Panc1 (cell line): ENCODE results near the gene EXD3.

Source experiments
- CTCF ChIP-seq: fragments of 450-650 bp; IDR thresholded peaks from 2 replicates; pipeline ENCODE4 v1.5.1; 2017; ENCODE audit warnings: mild to moderate bottlenecking
- POLR2AphosphoS5 ChIP-seq: IDR thresholded peaks from 2 replicates; pipeline ENCODE4 v1.6.1; 2012; ENCODE audit warnings: mild to moderate bottlenecking, low read depth, low read length, moderate library complexity

- no peak for TF ChIP-seq POLR2AphosphoS5
- no peak for TF ChIP-seq CTCF
Observed at GRCh38 chr9:137405677-137406081, 17.3 kb downstream of the EXD3 start.
